Endodermal cell (in vitro differentiated cells): ENCODE measurements around the gene KIF12. TPM values are rescaled to one million over a fixed set of nuclear protein-coding genes. Genes with fewer than 3 reads are reported as not detected.

ENCODE experiments used
- DNase-seq: peaks from one replicate; pipeline ENCODE4 v3.0.0-alpha.2; 2017
- H3K27ac ChIP-seq: 2 replicates; pipeline ENCODE4 v1.5.1; 2013; ENCODE audit warnings: mild to moderate bottlenecking, low read depth, low read length, moderate library complexity
- H3K27me3 ChIP-seq: 2 replicates; pipeline ENCODE4 v1.6.1; 2013; ENCODE audit warnings: mild to moderate bottlenecking, low read length, moderate library complexity; ENCODE audit not compliant: insufficient read depth, control insufficient read depth, poor library complexity, severe bottlenecking
- H3K36me3 ChIP-seq: 2 replicates; pipeline ENCODE4 v1.7.0; 2013; ENCODE audit warnings: mild to moderate bottlenecking, low read length, moderate library complexity; ENCODE audit not compliant: control insufficient read depth, insufficient read depth
- H3K4me1 ChIP-seq: one replicate; pipeline ENCODE4 v1.7.0; 2013; ENCODE audit warnings: low read length; ENCODE audit not compliant: control insufficient read depth, insufficient read depth
- H3K4me3 ChIP-seq: 2 replicates; pipeline ENCODE4 v1.5.1; 2013; ENCODE audit warnings: mild to moderate bottlenecking, low read length, moderate library complexity
- H3K9ac ChIP-seq: 2 replicates; pipeline ENCODE4 v1.6.1; 2013; ENCODE audit warnings: mild to moderate bottlenecking, low read length, moderate library complexity; ENCODE audit not compliant: poor library complexity, severe bottlenecking; ENCODE audit errors: extremely low read depth
- H3K9me3 ChIP-seq: 2 replicates; pipeline ENCODE4 v1.6.1; 2013; ENCODE audit warnings: mild to moderate bottlenecking, low read length, moderate library complexity; ENCODE audit not compliant: control insufficient read depth
- H3K27ac Mint-ChIP-seq: 2 replicates; pipeline ENCODE4 v1.8.0; 2020; ENCODE audit warnings: mixed read lengths
- H3K27me3 Mint-ChIP-seq: 2 replicates; pipeline ENCODE4 v1.8.0; 2021; ENCODE audit warnings: mild to moderate bottlenecking, mixed read lengths; ENCODE audit not compliant: insufficient read depth
- H3K36me3 Mint-ChIP-seq: 2 replicates; pipeline ENCODE4 v1.8.0; 2020; ENCODE audit warnings: low read depth, mixed read lengths
- H3K4me1 Mint-ChIP-seq: 2 replicates; pipeline ENCODE4 v1.8.0; 2020; ENCODE audit warnings: mixed read lengths
- H3K4me3 Mint-ChIP-seq: 2 replicates; pipeline ENCODE4 v1.8.0; 2020; ENCODE audit warnings: mild to moderate bottlenecking, moderate library complexity, mixed read lengths
- H3K9me3 Mint-ChIP-seq: 2 replicates; pipeline ENCODE4 v1.8.0; 2020; ENCODE audit warnings: mild to moderate bottlenecking, mixed read lengths
- WGBS, 2 experiments: methylation state at CpG; one replicate each; pipeline versions ENCODE4 v1.1.5 to v1.1.7; 2013; ENCODE audit warnings: missing lambda C conversion rate in 2 of 2, mixed read lengths in 1 of 2; ENCODE audit not compliant: insufficient coverage in 1 of 2, insufficient read length in 1 of 2; 5-methylcytosine and 5-hydroxymethylcytosine counted together
- total RNA-seq, 2 donors: library from RNA; stranded (reverse); fragmentation: NEBNext Ultra II Directional in 1 of 2; extraction: Animal tissue kit (Norgen Biotek cat#: 25700) in 1 of 2; gene quantifications; 2 replicates in 1 of 2; 3 replicates in 1 of 2; pipeline ENCODE4 v1.2.1, GENCODE V29; 2021
- TF ChIP-seq, protein P1 (sequence below): fragments of 200-600 bp; sonication (generic); conservative IDR thresholded peaks from 2 replicates; pipeline ENCODE4 v1.5.0; 2021; ENCODE audit warnings: antibody characterized with exemption, mild to moderate bottlenecking

Gene KIF12
- total RNA-seq, 2 donors from 2014 or later, result 11.4 to 16.3 TPM

DNA sequence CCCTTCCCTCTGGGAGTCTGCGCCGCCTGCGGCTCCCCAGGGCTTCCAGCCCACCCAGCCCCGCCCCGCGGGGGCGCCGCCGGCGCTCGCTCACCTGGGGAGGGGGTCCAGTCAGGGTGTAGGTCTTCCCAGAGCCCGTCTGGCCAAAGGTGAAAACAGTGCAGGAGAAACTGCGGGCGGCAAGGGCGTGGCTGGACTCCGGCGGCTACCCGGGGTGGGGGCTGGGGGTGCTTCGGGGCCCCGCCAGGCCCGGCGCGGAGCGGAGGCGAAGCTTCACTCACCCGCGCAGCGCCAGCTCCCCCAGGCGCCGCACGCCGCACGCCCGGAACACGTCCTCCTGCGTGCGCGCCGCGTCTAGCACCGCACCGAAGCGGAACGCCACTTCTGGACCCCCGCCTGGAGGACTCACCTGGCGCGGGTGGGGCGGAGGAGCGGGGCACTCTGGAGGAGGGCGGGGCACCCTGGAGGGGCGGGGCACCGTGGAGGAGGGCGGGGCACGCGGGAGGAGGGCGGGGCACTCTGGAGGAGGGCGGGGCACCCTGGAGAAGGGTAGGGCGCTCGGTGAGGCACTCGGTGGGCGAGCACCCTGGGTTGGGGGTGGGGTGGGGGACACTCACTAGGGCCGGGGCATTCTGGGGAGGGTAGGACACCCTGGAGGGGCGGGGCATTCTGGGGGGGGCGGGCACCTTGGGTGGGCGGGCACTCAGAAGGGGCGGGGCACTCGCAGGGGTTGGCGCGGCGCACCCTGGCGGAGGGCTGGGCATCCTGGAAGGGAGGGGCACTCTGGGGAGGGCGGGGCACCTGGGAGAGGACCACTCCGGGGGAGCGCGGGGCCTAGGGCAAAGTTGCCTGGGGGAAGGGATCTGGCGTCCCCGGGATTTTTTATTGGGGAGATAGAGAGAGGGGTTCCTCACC is 814 bp downstream of the KIF12 start:
- Mint-ChIP-seq H3K36me3 (peaks cover 6% of the 10 kb centered on the region), H3K4me3 (peak overlapping the region; percentile 54), H3K27ac (no peak overlapping the region), H3K4me1 (peaks cover 12% of the 10 kb centered on the region), H3K9me3 (peaks cover 11% of the 10 kb centered on the region), H3K27me3 (peaks cover 63% of the 10 kb centered on the region)
- TF ChIP-seq, protein P1, sequence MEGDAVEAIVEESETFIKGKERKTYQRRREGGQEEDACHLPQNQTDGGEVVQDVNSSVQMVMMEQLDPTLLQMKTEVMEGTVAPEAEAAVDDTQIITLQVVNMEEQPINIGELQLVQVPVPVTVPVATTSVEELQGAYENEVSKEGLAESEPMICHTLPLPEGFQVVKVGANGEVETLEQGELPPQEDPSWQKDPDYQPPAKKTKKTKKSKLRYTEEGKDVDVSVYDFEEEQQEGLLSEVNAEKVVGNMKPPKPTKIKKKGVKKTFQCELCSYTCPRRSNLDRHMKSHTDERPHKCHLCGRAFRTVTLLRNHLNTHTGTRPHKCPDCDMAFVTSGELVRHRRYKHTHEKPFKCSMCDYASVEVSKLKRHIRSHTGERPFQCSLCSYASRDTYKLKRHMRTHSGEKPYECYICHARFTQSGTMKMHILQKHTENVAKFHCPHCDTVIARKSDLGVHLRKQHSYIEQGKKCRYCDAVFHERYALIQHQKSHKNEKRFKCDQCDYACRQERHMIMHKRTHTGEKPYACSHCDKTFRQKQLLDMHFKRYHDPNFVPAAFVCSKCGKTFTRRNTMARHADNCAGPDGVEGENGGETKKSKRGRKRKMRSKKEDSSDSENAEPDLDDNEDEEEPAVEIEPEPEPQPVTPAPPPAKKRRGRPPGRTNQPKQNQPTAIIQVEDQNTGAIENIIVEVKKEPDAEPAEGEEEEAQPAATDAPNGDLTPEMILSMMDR, result peak; percentile 34
- no peak overlapping the region for H3K27ac ChIP-seq
- peak; percentile 95 for DNase-seq
- H3K4me3 ChIP-seq, result peak overlapping the region; percentile 75
- no peaks in the 10 kb centered on the region for H3K36me3 ChIP-seq
- peaks cover 6% of the 10 kb centered on the region for H3K9me3 ChIP-seq
- H3K4me1 ChIP-seq, result no peaks in the 10 kb centered on the region
- peaks cover 49% of the 10 kb centered on the region for H3K27me3 ChIP-seq
- 1 to 20% methylated on average over 1 to 71 of the region's 77 CpGs for WGBS, 2 experiments
- H3K9ac ChIP-seq, result peak overlapping the region; percentile 6

DNA sequence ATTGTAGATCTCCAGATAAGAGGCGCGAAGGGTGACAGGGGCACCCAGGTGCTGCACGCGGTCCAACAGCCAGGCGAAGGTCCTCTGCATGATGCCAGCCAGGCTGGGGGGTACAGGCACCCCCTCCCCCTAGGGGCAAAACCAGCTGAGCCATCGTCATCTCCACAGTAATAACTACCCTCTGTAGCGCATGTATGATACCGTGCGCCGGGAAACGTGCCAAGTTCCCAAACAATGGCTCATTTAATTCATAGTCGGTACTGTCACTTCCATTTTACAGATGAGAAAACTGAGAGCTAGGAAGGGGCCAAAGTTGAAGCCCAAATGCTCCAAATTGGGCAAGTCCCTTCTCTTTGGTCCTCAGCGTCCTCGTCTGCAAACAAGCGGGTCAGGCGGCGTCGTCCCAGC is 1.5 kb downstream of the KIF12 start:
- WGBS, 2 experiments, result 52 to 62% methylated on average over 13 to 18 of the region's 18 CpGs
- Histone ChIP-seq H3K9me3 (peaks cover 6% of the 10 kb centered on the region), H3K9ac (peak overlapping the region; percentile 6), H3K4me3 (peak overlapping the region; percentile 75), H3K4me1 (no peaks in the 10 kb centered on the region), H3K27me3 (peaks cover 49% of the 10 kb centered on the region), H3K36me3 (no peaks in the 10 kb centered on the region), H3K27ac (no peak overlapping the region)
- Mint-ChIP-seq H3K36me3 (peaks cover 6% of the 10 kb centered on the region), H3K4me3 (peak overlapping the region; percentile 54), H3K27me3 (peaks cover 57% of the 10 kb centered on the region), H3K9me3 (peaks cover 9% of the 10 kb centered on the region), H3K27ac (no peak overlapping the region), H3K4me1 (peaks cover 12% of the 10 kb centered on the region)
- DNase-seq, result peak; percentile 49
- TF ChIP-seq, protein P1, result no peak

DNA sequence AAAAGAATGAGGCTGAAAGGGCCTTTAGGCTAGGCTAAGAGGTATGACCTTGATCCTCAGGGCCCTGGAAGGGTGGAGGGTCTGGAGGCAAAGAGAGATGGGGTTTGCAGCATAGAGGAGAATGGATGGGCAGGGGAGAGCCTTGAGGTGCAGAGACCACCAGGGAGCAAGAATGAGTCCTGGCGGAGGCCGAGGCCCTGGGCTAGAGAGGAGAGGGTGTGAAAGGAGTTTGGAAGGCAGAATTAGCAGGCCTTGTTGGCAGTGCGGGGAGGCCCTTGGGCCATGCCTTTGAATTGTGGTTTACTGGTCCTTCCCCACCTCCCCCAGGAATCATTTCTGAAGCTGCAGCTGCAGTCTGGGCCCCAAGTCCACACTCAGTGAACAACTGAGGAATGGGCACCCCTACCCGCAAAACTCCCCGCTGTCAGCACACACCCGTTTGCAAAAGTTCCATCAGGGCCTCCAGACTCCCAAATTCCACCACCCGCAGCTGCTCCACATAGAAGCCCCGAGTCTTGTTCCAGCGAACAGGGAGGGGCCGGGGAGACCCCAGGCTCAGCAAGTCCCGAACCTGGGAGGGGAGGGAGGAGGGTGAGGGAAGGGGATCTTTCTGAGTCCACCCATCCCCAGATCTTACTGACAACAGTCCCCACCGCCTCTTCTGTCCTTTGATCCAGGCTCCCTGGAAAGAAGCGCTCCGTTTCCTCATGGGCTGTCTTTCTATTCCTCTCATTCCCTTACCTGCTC is 2.1 kb downstream of the KIF12 start:
- Mint-ChIP-seq H3K9me3 (peaks cover 6% of the 10 kb centered on the region), H3K4me1 (peaks cover 12% of the 10 kb centered on the region), H3K27ac (no peak overlapping the region), H3K4me3 (peak overlapping the region; percentile 54), H3K36me3 (peaks cover 6% of the 10 kb centered on the region), H3K27me3 (peaks cover 53% of the 10 kb centered on the region)
- DNase-seq, result peak; percentile 50
- TF ChIP-seq, protein P1, result no peak
- H3K4me3 ChIP-seq, result peak overlapping the region; percentile 75
- H3K4me1 ChIP-seq, result no peaks in the 10 kb centered on the region
- no peak overlapping the region for H3K9ac ChIP-seq
- 75 to 85% methylated on average over 5 to 13 of the region's 14 CpGs for whole genome bisulfite sequencing, 2 experiments
- H3K27me3 ChIP-seq, result peaks cover 49% of the 10 kb centered on the region
- H3K27ac ChIP-seq, result no peak overlapping the region
- H3K9me3 ChIP-seq, result peaks cover 6% of the 10 kb centered on the region
- no peaks in the 10 kb centered on the region for H3K36me3 ChIP-seq
